Endodermal cell (in vitro differentiated cells): Measurements from ENCODE around the gene RIPPLY3. TPM values are rescaled to one million over a fixed set of nuclear protein-coding genes. Genes with fewer than 3 reads are reported as not detected.
A peak's percentile ranks its signal among the peaks of the same experiment; 100 is the strongest.
"Not testable (repeated sequence)": the region's sequence is repeated elsewhere in the genome, so short reads cannot be mapped to it uniquely, and the experiment has no call there.

ENCODE experiments used
- DNase-seq: peaks from one replicate; pipeline ENCODE4 v3.0.0-alpha.2; 2017
- H3K27ac ChIP-seq: 2 replicates; pipeline ENCODE4 v1.5.1; 2013; ENCODE audit warnings: mild to moderate bottlenecking, low read depth, low read length, moderate library complexity
- H3K27me3 ChIP-seq: 2 replicates; pipeline ENCODE4 v1.6.1; 2013; ENCODE audit warnings: mild to moderate bottlenecking, low read length, moderate library complexity; ENCODE audit not compliant: insufficient read depth, control insufficient read depth, poor library complexity, severe bottlenecking
- H3K36me3 ChIP-seq: 2 replicates; pipeline ENCODE4 v1.7.0; 2013; ENCODE audit warnings: mild to moderate bottlenecking, low read length, moderate library complexity; ENCODE audit not compliant: control insufficient read depth, insufficient read depth
- H3K4me1 ChIP-seq: one replicate; pipeline ENCODE4 v1.7.0; 2013; ENCODE audit warnings: low read length; ENCODE audit not compliant: control insufficient read depth, insufficient read depth
- H3K4me3 ChIP-seq: 2 replicates; pipeline ENCODE4 v1.5.1; 2013; ENCODE audit warnings: mild to moderate bottlenecking, low read length, moderate library complexity
- H3K9ac ChIP-seq: 2 replicates; pipeline ENCODE4 v1.6.1; 2013; ENCODE audit warnings: mild to moderate bottlenecking, low read length, moderate library complexity; ENCODE audit not compliant: poor library complexity, severe bottlenecking; ENCODE audit errors: extremely low read depth
- H3K9me3 ChIP-seq: 2 replicates; pipeline ENCODE4 v1.6.1; 2013; ENCODE audit warnings: mild to moderate bottlenecking, low read length, moderate library complexity; ENCODE audit not compliant: control insufficient read depth
- H3K27ac Mint-ChIP-seq: 2 replicates; pipeline ENCODE4 v1.8.0; 2020; ENCODE audit warnings: mixed read lengths
- H3K27me3 Mint-ChIP-seq: 2 replicates; pipeline ENCODE4 v1.8.0; 2021; ENCODE audit warnings: mild to moderate bottlenecking, mixed read lengths; ENCODE audit not compliant: insufficient read depth
- H3K36me3 Mint-ChIP-seq: 2 replicates; pipeline ENCODE4 v1.8.0; 2020; ENCODE audit warnings: low read depth, mixed read lengths
- H3K4me1 Mint-ChIP-seq: 2 replicates; pipeline ENCODE4 v1.8.0; 2020; ENCODE audit warnings: mixed read lengths
- H3K4me3 Mint-ChIP-seq: 2 replicates; pipeline ENCODE4 v1.8.0; 2020; ENCODE audit warnings: mild to moderate bottlenecking, moderate library complexity, mixed read lengths
- H3K9me3 Mint-ChIP-seq: 2 replicates; pipeline ENCODE4 v1.8.0; 2020; ENCODE audit warnings: mild to moderate bottlenecking, mixed read lengths
- CTCF ChIP-seq: fragments of 200-600 bp; sonication (generic); conservative IDR thresholded peaks from 2 replicates; pipeline ENCODE4 v1.5.0; 2021; ENCODE audit warnings: antibody characterized with exemption, mild to moderate bottlenecking
- WGBS, 2 experiments: methylation state at CpG; one replicate each; pipeline versions ENCODE4 v1.1.5 to v1.1.7; 2013; ENCODE audit warnings: missing lambda C conversion rate in 2 of 2, mixed read lengths in 1 of 2; ENCODE audit not compliant: insufficient coverage in 1 of 2, insufficient read length in 1 of 2; 5-methylcytosine and 5-hydroxymethylcytosine counted together
- total RNA-seq, 2 donors: library from RNA; stranded (reverse); fragmentation: NEBNext Ultra II Directional in 1 of 2; extraction: Animal tissue kit (Norgen Biotek cat#: 25700) in 1 of 2; gene quantifications; 2 replicates in 1 of 2; 3 replicates in 1 of 2; pipeline ENCODE4 v1.2.1, GENCODE V29; 2021

Gene RIPPLY3
- total RNA-seq, 2 donors from 2014 or later, result 15.6 to 28.0 TPM

- no peak overlapping the region for H3K9ac ChIP-seq
- H3K27ac ChIP-seq, result no peak overlapping the region
- H3K4me3 ChIP-seq, result no peak overlapping the region
- Mint-ChIP-seq H3K4me1 (peaks cover 57% of the 10 kb centered on the region), H3K36me3 (no peaks in the 10 kb centered on the region), H3K9me3 (peaks cover 12% of the 10 kb centered on the region), H3K27ac (no peak overlapping the region), H3K27me3 (peaks cover 48% of the 10 kb centered on the region), H3K4me3 (no peak overlapping the region)
- no peaks in the 10 kb centered on the region for H3K27me3 ChIP-seq
- H3K36me3 ChIP-seq, result no peaks in the 10 kb centered on the region
- no peak for TF ChIP-seq CTCF
- WGBS, 2 experiments, result 93 to 94% methylated on average over 3 to 6 of the region's 6 CpGs
- H3K4me1 ChIP-seq, result peaks cover 19% of the 10 kb centered on the region
- DNase-seq, result no peak
- H3K9me3 ChIP-seq, result peaks cover 4% of the 10 kb centered on the region
Measured at GRCh38 chr21:37045149-37045548, 38.6 kb downstream of the RIPPLY3 start.

GRCh38 chr21:37045556-37045955 is 39.1 kb downstream of the RIPPLY3 start:
- H3K9me3 Mint-ChIP-seq, result peaks cover 16% of the 10 kb centered on the region
- Histone ChIP-seq H3K27me3 (no peaks in the 10 kb centered on the region), H3K9me3 (peaks cover 8% of the 10 kb centered on the region), H3K36me3 (no peaks in the 10 kb centered on the region), H3K9ac (no peak overlapping the region), H3K4me3 (no peak overlapping the region), H3K27ac (no peak overlapping the region), H3K4me1 (peaks cover 19% of the 10 kb centered on the region)
- no peak overlapping the region for H3K4me3 Mint-ChIP-seq
- no peak for TF ChIP-seq CTCF
- H3K36me3 Mint-ChIP-seq, result no peaks in the 10 kb centered on the region
- no peak overlapping the region for H3K27ac Mint-ChIP-seq
- no peak for DNase-seq
- H3K27me3 Mint-ChIP-seq, result peaks cover 51% of the 10 kb centered on the region
- 95 to 98% methylated on average over 6 of the region's 6 CpGs for WGBS, 2 experiments
- H3K4me1 Mint-ChIP-seq, result peaks cover 57% of the 10 kb centered on the region

DNA sequence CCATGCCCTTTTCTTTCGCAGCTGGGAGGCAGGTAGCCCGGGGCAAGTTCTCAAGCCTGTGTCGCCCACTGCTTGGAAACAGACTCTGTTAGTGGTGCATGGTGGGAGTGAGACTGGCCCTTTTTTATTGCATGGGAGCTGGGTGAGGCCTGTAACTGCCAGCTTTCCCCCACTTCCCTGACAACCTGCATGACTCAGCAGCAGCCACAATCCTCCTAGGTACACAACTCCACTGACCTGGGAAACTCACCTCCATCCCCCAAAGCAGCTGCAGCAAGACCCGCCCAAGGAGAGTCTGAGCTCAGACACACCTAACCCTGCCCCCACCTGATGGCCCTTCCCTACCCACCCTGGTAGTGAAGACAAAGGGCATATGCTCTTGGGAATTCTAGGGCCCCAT is 40.6 kb downstream of the RIPPLY3 start:
- H3K4me1 Mint-ChIP-seq, result peaks cover 50% of the 10 kb centered on the region
- peaks cover 17% of the 10 kb centered on the region for H3K9me3 Mint-ChIP-seq
- Histone ChIP-seq H3K27me3 (no peaks in the 10 kb centered on the region), H3K9ac (peak overlapping the region; percentile 32), H3K27ac (no peak overlapping the region), H3K36me3 (no peaks in the 10 kb centered on the region), H3K9me3 (peaks cover 11% of the 10 kb centered on the region), H3K4me3 (no peak overlapping the region), H3K4me1 (peaks cover 14% of the 10 kb centered on the region)
- no peak for TF ChIP-seq CTCF
- DNase-seq, result peak; percentile 66
- no peaks in the 10 kb centered on the region for H3K36me3 Mint-ChIP-seq
- peak overlapping the region; percentile 3 for H3K4me3 Mint-ChIP-seq
- peak overlapping the region; percentile 95 for H3K27ac Mint-ChIP-seq
- H3K27me3 Mint-ChIP-seq, result peaks cover 53% of the 10 kb centered on the region
- WGBS, 2 experiments, result 82% methylated on average over 4 of the region's 4 CpGs; no CpG with 5 or more reads in 1 of the 2 experiments

GRCh38 chr21:37049741-37050140 is 43.2 kb downstream of the RIPPLY3 start:
- not testable (repeated sequence) for H3K27me3 ChIP-seq, H3K27ac Mint-ChIP-seq, H3K27ac ChIP-seq, H3K4me3 Mint-ChIP-seq, H3K36me3 Mint-ChIP-seq, DNase-seq, H3K9ac ChIP-seq, H3K36me3 ChIP-seq
- H3K4me1 ChIP-seq, result peaks cover 14% of the 10 kb centered on the region
- Mint-ChIP-seq H3K9me3 (peaks cover 19% of the 10 kb centered on the region), H3K27me3 (peaks cover 45% of the 10 kb centered on the region), H3K4me1 (peaks cover 46% of the 10 kb centered on the region)
- 86 to 100% methylated on average over 2 to 3 of the region's 3 CpGs for WGBS, 2 experiments
- H3K9me3 ChIP-seq, result peaks cover 11% of the 10 kb centered on the region
- H3K4me3 ChIP-seq, result peak overlapping the region; percentile 50
